ENCODE results near the gene SPOCK2. TPM values are rescaled to one million over a fixed set of nuclear protein-coding genes. Genes with fewer than 3 reads are reported as not detected.

The SPOCK2 gene
- polyA plus RNA-seq, 1 donor (not counting 4 experiments of a cell fraction or from before 2014, with no cell fraction given) = 0.14 TPM

- DNase-seq (ENCODE audit: low read depth, low spot score) = no peak
- Histone ChIP-seq H3K9ac (ENCODE audit: control insufficient read depth, extremely low read depth, insufficient read depth, low read length) (no peak overlapping the region), H2AFZ (ENCODE audit: control insufficient read depth, low read length) (no peak overlapping the region), H3K9me1 (ENCODE audit: control insufficient read depth, extremely low read depth, insufficient read depth, low read length) (no peaks in the 10 kb centered on the region), H3K79me2 (ENCODE audit: control insufficient read depth, insufficient read depth, low read length) (no peaks in the 10 kb centered on the region), H3K4me1 (ENCODE audit: control insufficient read depth, extremely low read depth, insufficient read depth, low read length) (peaks cover 6% of the 10 kb centered on the region), H4K20me1 (ENCODE audit: control insufficient read depth, extremely low read depth, insufficient read depth, low read length) (no peaks in the 10 kb centered on the region), H3K4me3 (ENCODE audit: control insufficient read depth in 2 of 3, extremely low read depth in 1 of 3, insufficient read depth in 2 of 3, low read depth in 1 of 3, low read length in 3 of 3) (no peak overlapping the region), H3K27ac (ENCODE audit: control insufficient read depth, insufficient read depth, low read length) (no peak overlapping the region), H3K36me3 (ENCODE audit: control insufficient read depth in 2 of 2, extremely low read depth in 1 of 2, insufficient read depth in 2 of 2, low read length in 2 of 2) (no peaks in the 10 kb centered on the region), H3K9me3 (ENCODE audit: control insufficient read depth, low read depth, low read length) (no peaks in the 10 kb centered on the region), H3K27me3 (ENCODE audit: control insufficient read depth, extremely low read depth, insufficient read depth, low read length) (no peaks in the 10 kb centered on the region), H3K4me2 (ENCODE audit: control insufficient read depth, extremely low read depth, insufficient read depth, low read depth, low read length) (no peak overlapping the region)
- no peak for TF ChIP-seq CTCF (optimal IDR thresholded peaks at IDR 0.05 in 1 of 3, IDR thresholded peaks at IDR 0.05 in 1 of 3, conservative IDR thresholded peaks at IDR 0.05 in 1 of 3; ENCODE audit: extremely low read depth in 1 of 3, insufficient read depth in 2 of 3, low read length in 3 of 3)
- TF ChIP-seq EZH2 (IDR thresholded peaks at IDR 0.05; ENCODE audit: low read length) = no peak
- dilution Hi-C loops (cut with MboI; ENCODE audit: extremely low pct_ligation_motif_present, low sequenced_read_pairs) = no loop called here
- FAIRE-seq = no peak
Observed at GRCh38 chr10:72067463-72068125, 20.8 kb downstream of the SPOCK2 start.

DNA sequence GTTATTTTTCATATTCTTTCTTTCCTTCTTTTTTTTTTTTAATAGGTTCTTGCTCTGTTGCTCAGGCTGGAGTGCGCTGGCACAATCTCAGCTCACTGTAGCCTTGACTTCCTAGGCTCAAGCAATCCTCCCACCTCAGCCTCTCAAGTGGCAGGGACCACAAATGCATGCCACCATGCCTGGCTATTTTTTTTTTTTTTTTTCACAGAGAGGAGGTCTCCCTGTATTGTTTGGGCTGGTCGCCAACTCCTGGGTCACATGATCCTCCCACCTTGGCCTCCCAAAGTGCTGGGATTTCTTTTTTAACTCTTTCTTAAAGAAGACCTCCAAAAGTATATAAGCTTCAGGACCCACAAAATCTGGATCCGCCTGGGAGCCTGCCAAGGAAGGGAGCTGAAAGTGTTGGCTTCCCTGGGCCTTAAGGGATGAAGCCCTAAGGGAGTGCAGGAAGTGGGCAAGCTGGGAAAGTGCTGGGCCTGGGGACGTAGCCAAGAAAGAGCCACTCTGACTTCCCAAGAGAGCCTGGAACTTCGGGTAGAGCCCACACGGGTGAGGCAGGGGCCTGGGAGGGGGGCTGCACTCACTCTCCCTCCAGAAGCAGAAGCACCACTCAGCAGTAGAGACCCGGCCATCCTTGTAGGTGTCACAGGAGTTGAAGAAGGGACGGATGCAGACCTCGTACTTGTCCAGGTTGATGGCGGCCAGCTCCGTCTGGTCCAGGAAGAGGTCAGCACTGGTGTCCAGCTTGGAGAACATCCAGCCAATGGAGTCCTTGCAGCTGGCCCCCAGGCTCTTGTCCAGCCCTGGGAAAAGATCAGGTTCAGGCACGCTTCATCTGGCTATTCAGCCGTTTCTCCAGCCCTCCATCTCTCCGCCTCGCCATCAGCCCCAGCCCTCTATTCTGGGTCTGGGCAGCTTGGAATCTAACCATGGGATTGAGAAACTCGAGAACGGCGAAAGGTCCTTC, 21.8 kb downstream of the SPOCK2 start:
- H3K27me3 ChIP-seq (ENCODE audit: control insufficient read depth, extremely low read depth, insufficient read depth, low read length) = no peaks in the 10 kb centered on the region
- no peaks in the 10 kb centered on the region for H3K9me1 ChIP-seq (ENCODE audit: control insufficient read depth, extremely low read depth, insufficient read depth, low read length)
- H3K9ac ChIP-seq (ENCODE audit: control insufficient read depth, extremely low read depth, insufficient read depth, low read length) = no peak overlapping the region
- no peaks in the 10 kb centered on the region for H3K36me3 ChIP-seq (ENCODE audit: control insufficient read depth in 2 of 2, extremely low read depth in 1 of 2, insufficient read depth in 2 of 2, low read length in 2 of 2)
- H3K9me3 ChIP-seq (ENCODE audit: control insufficient read depth, low read depth, low read length) = no peaks in the 10 kb centered on the region
- H3K4me2 ChIP-seq (ENCODE audit: control insufficient read depth, extremely low read depth, insufficient read depth, low read depth, low read length) = no peak overlapping the region
- DNase-seq (ENCODE audit: low read depth, low spot score) (no peak), FAIRE-seq (no peak)
- H3K4me1 ChIP-seq (ENCODE audit: control insufficient read depth, extremely low read depth, insufficient read depth, low read length) = peaks cover 6% of the 10 kb centered on the region
- dilution Hi-C loops (cut with MboI; ENCODE audit: extremely low pct_ligation_motif_present, low sequenced_read_pairs) = no loop called here
- TF ChIP-seq EZH2 (IDR thresholded peaks at IDR 0.05; ENCODE audit: low read length) (no peak), CTCF (optimal IDR thresholded peaks at IDR 0.05 in 1 of 3, IDR thresholded peaks at IDR 0.05 in 1 of 3, conservative IDR thresholded peaks at IDR 0.05 in 1 of 3; ENCODE audit: extremely low read depth in 1 of 3, insufficient read depth in 2 of 3, low read length in 3 of 3) (no peak)
- no peak overlapping the region for H2AFZ ChIP-seq (ENCODE audit: control insufficient read depth, low read length)
- no peaks in the 10 kb centered on the region for H3K79me2 ChIP-seq (ENCODE audit: control insufficient read depth, insufficient read depth, low read length)
- no peak overlapping the region for H3K4me3 ChIP-seq (ENCODE audit: control insufficient read depth in 2 of 3, extremely low read depth in 1 of 3, insufficient read depth in 2 of 3, low read depth in 1 of 3, low read length in 3 of 3)
- no peak overlapping the region for H3K27ac ChIP-seq (ENCODE audit: control insufficient read depth, insufficient read depth, low read length)
- H4K20me1 ChIP-seq (ENCODE audit: control insufficient read depth, extremely low read depth, insufficient read depth, low read length) = no peaks in the 10 kb centered on the region
